Hematopoietic multipotent progenitor cell treated with erythropoietin and hydrocortisone succinate and interleukin-3 and kit ligand, for 15 days (in vitro differentiated cells): Measurements from ENCODE around the gene FOXA1.
A peak's percentile ranks its signal among the peaks of the same experiment; 100 is the strongest.

Experiments used
- DNase-seq: peaks from one replicate; pipeline ENCODE4 v3.0.0-alpha.2; 2015; ENCODE audit warnings: low spot score

FOXA1 gene

GRCh38 chr14:37602605-37603453 lies 7.8 kb upstream of the FOXA1 start:
- DNase-seq: no peak

- no peak for DNase-seq
Measured at GRCh38 chr14:37601865-37602264, 6.8 kb upstream of the FOXA1 start.

DNA sequence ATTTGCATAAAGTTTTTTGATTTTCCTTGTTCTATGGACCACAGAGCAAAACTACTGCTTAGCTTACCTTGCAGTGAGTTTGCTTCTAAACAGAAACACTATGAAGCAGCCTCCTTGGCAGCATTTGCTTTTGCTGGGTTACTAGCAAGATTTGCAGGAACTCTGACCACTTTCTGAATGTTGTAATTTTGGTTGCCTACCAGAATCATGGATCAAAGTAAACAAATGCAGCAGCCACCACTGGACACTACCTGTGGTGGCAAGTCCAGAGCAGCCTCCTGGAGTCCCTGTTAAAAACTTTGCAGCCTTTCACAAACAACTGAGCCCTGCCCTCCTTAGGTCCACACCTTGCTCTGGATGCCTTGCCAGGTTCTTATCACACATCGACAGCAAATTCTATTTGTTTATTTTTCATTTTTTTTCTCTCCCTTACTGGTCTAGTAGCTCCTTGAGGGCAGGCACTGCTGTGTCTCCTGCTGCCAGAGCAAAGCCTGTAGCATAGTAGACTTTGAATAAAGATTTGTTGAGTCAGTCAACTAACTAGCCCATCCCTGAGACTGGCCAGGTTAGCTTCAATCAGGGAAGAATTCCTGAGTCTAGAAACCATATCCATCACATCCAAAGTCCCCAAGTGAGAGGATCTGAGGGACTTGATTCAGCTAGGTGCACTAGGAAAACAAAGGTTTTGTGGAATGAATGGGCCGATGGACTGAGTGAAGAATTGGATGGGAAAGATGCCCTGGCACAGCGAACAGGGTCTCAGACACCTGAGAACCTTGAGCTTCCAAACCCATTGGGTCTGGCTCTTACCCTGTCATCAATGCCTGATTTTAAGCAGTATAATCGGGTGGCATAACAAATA lies 6.1 kb upstream of the FOXA1 start:
- no peak for DNase-seq

GRCh38 chr14:37599507-37600368 lies 4.7 kb upstream of the FOXA1 start:
- no peak for DNase-seq

DNA sequence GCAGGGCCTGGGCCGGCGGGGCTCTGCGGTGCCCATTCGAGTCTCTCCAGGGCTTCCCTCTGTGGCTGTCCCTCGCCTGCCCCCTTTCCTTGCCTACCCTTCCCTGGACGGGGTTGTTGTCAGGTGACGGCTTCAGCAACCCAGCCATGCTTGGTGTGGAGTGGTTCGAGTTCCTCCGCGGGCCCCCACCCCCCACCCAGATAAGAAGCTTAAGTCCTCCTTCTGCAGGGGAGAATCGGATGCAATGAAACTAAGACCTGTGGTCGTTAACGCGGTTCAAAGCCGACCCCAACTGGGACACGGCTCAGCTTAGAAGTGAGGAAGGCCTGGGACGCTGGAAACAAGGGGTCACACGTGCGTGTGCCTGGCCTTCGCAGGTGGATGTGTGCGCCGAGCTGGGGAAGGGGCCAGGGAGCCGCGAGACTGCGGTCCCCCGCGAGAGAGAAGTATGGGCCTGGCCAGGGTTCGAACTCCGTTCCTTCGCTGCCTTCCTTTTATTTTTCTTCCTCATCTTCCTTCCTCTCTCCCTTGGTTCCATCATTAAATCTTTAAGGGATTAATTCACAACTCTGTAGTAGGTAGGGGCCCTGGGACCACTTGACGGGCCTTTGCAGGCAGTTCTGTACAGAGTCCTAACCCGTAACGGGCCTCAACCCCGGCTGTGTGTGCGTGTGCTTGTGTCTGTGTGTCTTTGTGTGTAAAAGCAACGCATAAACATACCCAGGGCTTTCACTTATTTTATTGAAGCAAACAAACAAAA lies 3.9 kb upstream of the FOXA1 start:
- DNase-seq: no peak

DNA sequence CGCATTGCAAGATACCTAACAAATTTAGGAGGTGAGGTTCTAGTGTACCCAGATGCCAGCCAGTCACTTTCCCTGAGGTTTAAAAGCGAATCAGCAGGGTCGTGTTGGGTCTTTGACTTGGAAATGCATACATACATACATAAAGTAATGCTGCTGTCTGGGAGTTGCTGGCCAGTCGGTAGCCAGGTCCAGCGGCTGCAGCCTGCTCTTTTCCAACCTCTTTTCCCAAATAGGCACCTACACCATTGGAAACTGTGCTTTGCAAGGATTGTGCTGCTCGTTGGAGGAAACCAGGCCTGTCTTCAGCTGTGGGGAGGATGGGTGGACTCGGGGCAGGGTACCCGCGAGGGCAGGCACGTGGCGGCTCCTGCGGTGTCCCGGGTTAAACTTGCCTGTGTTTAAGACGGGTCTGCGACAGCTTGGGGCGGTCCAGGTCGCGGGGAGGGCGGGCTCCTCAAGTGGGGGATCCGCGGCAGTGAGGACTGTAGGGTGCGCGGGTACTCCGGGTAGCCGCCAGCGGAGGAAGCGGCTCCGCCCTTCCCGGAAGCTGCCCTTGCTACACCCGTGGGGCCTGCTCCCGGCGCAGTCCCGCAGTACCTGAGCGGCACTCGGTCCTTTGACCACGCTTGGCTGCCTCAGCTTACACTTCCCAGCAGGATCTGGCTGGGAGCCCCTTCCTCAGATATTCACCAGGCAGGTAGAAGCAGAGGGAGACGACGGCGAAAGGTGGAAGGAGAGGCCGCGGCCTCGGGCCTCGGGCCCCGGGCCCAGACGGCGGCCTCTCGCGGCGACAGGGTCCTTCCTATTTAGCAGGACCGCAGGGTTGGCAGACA lies 3.1 kb upstream of the FOXA1 start:
- no peak for DNase-seq

DNA sequence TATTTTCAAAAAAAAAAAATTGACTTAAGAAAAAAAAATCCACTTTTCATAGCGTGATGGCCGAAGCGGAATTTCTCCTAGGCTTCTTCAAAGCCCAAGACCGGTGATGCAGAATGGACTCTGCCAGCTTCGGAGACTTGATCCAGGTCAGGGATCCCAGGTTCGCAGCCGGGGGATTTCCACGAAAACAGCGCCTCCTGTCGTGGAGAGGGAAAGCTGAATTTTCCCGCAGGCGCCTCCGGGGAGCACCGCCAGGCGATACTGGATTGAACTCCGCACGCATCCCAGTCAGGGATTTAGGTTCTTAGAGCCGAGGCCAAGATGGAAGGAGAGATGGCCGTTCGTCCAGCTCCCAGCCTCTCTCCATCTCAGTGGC lies 2.5 kb upstream of the FOXA1 start:
- no peak for DNase-seq

- DNase-seq: no peak
Measured at GRCh38 chr14:37596790-37597472, 1.9 kb upstream of the FOXA1 start.

DNA sequence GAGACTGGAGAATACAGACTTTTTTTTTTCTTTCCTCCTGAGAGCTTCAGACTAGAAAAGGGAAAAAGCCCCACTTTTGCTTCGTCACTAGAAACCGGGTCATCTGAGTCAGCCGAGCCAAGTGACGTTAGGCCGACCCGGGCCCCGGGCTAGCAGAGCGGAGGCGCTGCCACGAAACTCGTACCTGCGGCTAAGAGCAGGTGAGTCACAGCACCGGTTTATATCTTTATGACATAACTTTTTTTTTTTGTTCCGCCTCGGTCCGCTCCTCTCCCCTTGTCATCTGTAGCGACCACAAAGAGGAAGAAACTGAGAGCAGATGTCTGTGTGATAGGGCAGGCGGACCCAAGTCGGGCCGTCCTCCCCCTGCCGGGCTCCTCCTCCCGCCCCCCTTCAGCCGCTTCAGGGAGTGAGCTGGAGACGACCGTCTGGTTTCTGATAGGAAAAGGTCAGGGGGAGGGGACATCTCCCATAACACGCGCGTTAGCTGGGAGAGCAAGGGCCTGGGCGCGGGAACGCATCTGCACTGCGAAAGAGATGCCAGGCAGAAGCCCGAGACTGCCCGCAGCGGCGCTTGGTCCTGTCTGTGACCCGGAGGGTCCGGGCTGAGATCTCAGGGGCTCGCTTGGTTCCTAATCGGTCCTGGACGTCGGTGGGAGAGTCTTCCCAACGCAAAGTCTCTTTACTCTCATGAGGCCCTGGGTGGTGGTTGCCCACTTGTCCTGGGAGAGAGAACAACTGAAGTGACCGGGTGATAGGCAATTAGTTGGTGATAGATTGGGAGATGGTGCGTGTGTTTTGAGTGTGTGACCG lies 966 bp upstream of the FOXA1 start:
- no peak for DNase-seq

GRCh38 chr14:37594238-37594970 lies 645 bp downstream of the FOXA1 start:
- DNase-seq: peak; percentile 27

DNA sequence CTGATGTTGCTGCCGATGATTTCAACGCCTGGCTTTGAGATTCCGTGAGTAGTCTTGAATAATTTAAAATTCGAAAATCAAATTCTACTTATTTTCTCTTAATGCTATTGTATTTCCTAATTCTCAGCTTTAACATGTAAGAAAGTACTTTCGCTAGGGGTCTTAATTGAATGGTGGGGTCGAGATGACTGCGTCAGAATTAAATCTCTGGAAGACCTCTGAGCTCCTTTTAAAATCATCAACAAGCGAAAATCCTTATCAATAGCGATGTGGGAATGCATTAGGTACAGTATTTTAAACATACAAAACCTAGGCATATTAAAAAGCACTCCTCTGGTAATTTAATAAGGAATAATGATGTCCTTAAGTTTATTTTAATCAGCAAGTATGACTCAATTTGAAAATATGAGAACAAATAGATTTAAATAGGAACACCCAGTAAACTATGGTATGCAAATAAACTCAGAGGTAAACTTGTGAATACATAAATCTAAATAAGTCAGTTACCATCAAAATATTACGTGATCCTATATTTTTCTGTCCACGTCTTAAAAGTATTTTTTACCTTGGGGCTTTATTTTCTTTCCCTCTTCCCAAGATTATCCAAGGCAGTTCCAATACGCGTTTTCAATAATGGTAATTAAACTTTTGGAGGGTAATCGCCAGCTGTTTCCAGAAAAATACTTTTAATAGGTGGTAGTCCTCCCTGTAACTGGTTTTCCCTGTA lies 1.4 kb downstream of the FOXA1 start:
- no peak for DNase-seq

GRCh38 chr14:37592482-37593408 lies 2.3 kb downstream of the FOXA1 start:
- no peak for DNase-seq

- no peak for DNase-seq
Measured at GRCh38 chr14:37591941-37592481, 3.0 kb downstream of the FOXA1 start.

GRCh38 chr14:37591311-37591940 lies 3.6 kb downstream of the FOXA1 start:
- no peak for DNase-seq

DNA sequence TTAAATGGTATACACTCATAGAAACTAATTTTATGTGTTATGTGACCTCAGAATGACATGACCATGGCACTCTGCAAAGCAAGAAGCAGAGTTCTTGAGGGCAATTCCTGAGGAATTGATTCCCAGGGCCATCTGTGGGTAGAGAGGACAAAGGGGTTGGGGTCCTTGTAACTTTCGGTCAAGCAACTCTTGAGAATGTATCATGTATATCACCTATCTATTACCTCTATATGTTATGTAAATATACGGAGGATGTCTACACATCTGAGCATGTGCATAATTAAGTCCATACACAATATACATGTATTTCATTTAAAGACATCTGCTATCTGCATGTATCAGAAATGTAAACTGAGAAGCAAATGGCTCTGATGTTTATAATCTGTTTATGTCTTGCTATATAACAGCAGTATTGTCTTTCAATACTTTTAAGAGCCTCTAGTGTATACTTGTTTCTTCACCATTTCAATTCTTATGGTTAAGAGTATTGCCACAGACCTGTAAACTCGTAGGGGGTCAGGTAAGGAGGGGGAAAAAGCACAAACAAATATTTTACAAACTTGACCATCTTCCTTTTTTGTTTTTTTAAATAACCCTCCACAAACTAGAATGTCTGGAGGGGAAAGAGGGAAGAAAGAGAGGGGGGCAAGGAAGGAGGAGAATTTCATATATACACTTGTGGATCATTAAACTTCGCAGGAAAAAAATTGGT lies 4.5 kb downstream of the FOXA1 start:
- no peak for DNase-seq
